Measurements from ENCODE around the gene RPL15.
"Not testable (repeated sequence)": the region's sequence is repeated elsewhere in the genome, so short reads cannot be mapped to it uniquely, and the experiment has no call there.

Gene RPL15

DNA sequence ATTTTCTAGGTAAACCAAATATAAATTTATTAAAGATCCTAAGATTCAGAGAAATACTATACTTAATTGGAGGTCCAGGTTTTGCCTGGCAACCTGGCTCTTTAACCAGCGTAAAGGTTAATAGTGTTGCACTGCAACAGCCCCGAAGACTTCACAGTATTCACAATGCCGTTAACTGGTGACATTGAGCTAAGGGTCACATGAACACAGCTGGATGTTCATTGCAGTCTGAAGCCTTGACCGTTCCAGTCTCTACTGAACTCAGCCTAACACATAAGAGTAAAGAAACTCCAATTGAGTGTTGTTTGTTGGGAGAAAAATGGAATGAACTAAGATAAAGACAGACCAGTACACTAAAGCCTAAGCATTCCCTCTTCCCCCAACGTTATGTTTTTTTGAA is 27.0 kb upstream of the RPL15 start:
- DNase-seq (ENCODE audit: low spot score) = no peak

DNA sequence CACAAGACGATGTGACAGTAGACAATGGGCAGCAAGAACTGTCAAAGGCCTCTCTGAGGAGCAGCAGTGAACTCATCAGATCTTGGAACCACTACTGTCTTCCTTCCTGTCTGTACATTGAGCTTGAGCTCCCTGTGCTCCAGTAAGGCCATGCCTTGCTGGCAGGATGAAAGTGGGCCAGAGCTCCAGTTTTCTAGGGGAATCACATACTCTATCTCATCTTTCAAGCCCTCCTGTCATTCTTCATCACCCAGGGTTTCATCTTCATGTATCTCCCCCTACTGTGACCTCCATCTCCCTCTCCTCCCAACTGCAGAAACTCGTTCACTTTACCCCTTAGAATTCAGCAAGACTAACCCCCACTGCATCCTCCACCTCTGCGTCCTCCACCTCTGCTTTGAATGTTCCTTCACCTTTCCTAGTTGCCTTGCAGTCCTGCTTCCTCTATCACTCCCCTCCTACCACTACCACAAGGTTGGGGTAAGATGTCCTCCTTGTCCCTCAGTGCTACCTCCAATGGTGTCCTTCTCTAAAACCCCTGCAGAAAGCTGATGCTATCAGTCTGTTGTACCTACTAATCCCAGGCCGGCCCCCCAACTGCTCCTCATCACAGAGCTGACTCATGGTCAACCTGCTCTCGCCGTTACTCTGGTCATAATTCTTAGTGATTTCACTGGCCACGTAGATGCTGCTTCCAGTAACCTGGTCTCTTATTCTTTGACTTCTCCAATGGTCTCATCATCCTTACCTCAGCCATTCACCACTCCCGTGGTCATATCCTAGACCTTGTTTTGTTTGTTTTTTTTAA is 22.5 kb upstream of the RPL15 start:
- DNase-seq (ENCODE audit: low spot score) = no peak

DNA sequence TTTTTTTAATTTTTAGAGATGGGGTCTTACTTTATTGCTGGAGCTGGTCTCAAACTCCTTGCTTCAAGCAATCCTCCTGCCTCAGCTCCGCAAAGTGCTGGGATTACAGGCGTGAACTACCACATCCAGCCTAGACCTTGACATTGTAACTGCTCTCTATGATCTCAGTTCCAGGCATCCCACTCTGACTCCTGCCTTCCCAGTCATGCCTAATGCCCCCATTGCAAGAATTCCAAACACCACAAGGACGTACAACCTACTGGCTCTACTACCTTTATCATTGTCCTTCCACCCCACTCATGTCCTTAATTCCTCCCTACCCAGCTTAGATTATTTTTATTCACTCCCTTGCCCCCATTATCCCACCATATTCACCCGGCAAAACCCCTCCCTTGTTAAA is 21.8 kb upstream of the RPL15 start:
- DNase-seq (ENCODE audit: low spot score) = no peak

DNA sequence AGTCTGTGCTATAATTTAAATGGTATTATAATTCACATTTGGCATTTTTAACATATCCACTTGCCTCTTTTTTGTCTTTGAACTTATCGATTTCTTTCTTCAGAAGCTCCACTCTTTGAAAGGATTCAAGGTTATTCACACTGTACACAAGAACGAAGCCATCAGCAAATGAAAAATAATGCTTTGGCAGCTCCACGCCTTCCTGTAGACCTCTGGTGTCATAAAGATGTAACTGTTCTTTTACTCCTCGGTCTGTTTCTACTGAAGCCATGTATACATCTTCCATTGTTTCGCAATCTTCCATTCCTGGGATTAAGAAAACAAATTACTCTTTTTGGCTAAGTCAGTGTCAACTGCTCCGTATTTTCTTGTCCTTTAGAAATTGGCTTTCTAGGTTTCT is 16.2 kb upstream of the RPL15 start:
- no peak for DNase-seq (ENCODE audit: low spot score)

DNA sequence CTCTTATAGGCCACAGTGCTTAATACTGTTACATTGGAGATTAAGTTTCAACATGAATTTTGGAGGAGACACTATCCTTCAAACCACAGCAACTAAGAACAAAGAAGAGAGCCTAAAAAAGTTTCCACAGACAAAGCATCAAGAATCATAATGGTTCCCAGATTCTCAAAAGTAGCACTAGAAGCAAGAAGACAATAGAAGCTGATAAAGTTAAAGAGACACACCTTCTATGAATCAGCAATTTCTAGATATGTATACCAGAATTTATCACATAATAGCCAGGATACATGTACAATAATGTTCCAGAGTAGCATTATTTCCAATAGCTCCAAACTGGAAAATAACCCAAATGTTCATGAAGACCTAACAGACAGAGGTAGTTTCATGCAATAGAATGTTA is 12.4 kb upstream of the RPL15 start:
- no peak for DNase-seq (ENCODE audit: low spot score)

DNA sequence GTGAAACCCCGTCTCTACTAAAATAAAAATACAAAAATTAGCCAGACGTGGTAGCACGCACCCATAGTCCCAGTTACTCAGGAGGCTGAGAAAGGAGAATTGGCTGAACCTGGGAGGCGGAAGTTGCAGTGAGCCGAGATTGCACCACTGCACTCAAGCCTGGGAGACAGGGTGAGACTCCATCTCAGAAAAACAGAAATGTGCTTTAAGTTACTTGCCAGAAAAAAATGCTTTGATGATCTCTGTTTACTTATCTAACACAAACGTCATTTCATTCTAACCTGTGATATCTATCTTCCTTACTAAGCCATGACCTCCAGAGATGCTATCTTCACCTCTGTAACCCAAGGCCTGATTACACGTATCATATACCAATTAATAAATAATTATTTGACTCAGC is 7.6 kb upstream of the RPL15 start:
- DNase-seq (ENCODE audit: low spot score) = no peak

DNA sequence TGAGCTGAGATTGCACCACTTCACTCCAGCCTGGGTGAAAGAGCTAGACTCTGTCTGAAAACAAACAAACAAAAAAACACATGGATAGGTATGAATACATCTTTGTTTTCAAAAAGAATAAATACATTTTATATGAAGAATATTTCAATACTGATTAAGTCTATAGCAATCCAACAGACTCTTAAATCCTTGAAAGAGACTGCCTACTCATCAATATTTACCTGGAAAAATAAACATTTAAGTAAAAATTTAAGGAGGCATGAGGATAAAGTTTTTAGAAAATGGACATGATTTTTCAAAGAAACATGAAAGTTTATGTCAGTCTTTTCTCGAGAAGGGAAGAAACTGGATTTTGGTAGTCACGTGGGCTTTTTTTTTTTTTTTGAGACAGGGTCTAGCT is 5.5 kb upstream of the RPL15 start:
- no peak for DNase-seq (ENCODE audit: low spot score)

DNA sequence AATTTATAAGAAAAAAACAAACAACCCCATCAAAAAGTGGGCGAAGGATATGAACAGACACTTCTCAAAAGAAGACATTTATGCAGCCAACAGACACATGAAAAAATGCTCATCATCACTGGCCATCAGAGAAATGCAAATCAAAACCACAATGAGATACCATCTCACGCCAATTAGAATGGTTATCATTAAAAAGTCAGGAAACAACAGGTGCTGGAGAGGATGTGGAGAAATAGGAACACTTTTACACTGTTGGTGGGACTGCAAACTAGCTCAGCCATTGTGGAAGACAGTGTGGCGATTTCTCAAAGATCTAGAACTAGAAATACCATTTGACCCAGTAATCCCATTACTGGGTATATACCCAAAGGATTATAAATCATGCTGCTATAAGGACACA is 4.6 kb upstream of the RPL15 start:
- DNase-seq (ENCODE audit: low spot score) = not testable (repeated sequence)

DNA sequence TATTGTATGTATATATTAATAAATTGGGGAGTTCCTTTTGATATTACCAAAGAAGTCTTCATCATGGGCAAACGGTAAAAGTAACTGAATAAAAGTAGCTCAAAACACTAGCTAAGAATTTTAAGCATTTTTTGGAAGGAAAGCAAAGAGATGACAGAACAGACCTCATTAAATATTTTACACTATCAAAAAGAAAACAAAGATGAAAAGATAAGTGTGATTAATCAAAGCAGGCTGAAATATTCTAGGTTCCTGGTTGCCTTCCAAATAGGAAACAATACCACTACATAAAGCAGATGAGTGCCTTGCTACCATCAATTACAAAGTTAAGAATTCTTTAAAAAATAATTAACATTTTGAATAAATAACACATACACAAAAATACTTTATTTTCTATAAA is 3.8 kb upstream of the RPL15 start:
- no peak for DNase-seq (ENCODE audit: low spot score)

DNA sequence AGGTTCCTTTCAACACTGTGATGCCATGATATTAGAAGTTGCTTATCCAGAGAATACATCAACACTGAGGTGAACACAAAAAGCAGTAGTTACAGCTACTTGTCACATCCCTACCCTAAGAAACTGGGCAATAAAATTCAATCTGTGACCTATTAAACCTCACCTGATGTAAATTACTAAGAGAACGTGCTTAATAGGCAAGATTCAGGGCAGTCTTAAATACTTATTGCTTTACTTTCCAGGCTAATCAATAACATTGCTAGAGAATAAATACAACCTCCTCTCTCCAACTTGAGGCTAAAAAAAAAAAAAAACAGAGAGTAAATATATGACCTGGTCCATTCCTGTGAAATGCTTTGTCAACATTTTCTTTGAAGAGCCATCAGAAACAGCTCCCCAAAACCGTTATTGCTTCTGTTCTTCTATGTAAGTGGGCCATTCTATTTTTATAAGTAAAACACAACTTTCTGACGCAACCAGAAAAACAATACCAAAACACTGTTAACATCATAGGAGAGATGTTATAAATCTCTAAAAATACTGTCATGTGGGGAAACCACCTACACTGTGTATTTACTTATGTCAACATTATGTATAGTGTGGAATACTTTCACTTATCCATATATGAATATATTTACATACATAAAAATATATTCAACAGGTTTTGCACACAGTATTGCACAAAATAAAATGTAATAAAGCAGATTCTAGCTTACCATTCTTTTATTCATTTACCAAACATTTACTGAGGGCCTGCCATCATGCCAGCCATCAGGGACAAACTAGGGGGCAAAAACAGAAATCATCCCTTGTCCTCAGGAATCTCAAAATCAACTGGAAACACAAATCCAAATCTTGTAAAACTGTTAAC is 2.8 kb upstream of the RPL15 start:
- no peak for DNase-seq (ENCODE audit: low spot score)

DNA sequence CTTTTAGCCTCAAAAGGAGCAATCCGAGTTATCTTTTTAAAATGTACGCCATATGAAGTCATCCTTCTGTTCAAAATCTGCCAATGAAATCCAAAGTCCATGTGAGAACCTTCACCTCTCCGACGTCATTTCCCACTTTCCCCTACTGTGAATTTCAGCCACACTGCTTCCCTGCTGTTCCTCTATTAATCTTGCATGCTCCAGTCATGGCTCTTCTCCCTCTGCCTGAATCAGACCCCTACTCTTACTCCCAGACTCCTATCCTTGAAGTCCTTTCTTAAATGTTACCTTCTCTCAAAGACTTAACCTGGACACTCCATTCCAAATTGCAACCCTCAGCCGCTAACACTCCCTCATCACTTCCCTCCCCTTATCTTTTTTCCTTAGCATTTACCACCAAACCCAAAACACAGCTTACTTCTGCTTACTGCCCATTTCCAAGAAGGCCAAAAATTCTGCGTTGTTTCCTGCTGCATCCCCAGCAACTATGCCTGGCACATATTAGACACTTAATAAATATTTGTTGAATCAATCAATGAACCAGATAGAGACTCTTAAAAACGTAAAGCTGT is 1.3 kb upstream of the RPL15 start:
- no peak for DNase-seq (ENCODE audit: low spot score)

DNA sequence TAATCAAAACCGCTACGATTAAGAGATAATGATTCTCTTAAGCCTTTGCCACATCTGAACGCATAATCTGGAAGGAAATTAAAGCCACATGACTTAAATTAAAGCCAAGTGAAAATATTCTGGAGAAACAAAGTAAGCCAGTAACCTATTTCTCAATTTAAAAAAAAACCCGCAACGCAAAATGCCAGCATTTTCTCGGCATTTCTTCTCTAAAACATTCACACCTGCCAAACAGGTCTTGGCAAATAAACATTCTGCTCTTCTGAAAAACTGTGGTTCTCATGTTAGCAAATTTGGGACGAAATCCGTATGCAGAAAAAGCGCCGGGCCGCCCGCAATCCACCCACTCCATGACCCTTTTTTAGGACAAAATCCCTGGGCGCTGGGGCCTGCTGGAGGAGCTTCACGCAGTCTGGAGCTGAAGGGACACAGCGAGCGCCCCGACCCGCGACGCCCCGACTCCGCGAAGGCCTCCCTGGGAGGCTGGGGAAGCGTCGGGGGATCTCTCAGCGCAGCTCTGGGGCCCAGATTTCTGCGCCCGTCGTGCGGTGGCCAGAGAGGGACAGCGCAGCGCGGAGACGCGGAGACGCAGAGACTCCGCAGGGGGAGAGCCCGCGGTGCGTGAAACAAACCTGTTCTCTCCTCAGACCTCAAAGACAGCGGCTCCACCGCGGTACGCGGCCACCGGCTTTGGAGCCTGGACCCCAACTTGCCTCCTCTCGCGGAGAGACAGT is 613 bp upstream of the RPL15 start:
- peak; percentile 59 for DNase-seq (ENCODE audit: low spot score)

DNA sequence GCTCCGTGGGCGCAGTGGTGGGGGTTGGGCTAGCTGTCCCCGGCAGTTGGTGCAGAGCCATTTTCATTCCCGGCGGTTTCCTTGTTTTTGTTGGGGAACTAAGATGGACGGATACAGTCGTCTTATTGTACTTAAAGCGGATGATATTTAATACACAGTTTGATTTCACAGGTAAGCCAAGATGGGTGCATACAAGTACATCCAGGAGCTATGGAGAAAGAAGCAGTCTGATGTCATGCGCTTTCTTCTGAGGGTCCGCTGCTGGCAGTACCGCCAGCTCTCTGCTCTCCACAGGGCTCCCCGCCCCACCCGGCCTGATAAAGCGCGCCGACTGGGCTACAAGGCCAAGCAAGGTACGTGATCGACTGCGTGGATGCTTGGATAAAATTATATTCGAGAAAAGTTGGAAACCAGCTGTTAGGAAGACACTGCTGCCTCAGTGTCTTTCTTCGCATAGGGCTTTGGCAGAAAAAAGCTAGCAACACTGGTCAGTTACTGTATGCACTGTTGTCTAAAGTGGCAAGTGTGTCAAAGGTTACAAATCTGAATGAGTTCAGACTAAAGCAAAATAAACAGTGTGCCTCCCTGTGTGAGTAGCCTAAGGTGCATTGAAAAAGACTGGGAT is 859 bp downstream of the RPL15 start:
- DNase-seq (ENCODE audit: low spot score) = not testable (repeated sequence)

DNA sequence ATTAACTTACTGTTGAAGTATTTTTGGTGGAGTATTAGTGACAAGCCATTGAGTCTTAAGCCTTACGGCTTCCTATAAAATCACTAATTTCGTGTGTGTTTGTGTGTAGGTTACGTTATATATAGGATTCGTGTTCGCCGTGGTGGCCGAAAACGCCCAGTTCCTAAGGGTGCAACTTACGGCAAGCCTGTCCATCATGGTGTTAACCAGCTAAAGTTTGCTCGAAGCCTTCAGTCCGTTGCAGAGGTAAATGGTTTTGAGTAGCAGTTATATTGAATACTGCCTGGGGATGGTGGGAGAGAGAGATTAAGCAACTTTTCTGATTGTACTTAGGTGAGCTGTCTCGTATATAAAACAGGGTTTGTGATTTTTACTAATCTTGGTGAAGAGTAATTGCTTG is 1.4 kb downstream of the RPL15 start:
- not testable (repeated sequence) for DNase-seq (ENCODE audit: low spot score)

DNA sequence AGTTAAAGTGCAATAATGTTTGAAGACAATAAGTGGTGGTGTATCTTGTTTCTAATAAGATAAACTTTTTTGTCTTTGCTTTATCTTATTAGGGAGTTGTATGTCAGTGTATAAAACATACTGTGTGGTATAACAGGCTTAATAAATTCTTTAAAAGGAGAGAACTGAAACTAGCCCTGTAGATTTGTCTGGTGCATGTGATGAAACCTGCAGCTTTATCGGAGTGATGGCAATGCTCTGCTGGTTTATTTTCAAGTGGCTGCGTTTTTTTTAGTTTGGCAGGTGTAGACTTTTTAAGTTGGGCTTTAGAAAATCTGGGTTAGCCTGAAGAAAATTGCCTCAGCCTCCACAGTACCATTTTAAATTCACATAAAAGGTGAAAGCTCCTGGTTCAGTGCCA is 2.7 kb downstream of the RPL15 start:
- no peak for DNase-seq (ENCODE audit: low spot score)

DNA sequence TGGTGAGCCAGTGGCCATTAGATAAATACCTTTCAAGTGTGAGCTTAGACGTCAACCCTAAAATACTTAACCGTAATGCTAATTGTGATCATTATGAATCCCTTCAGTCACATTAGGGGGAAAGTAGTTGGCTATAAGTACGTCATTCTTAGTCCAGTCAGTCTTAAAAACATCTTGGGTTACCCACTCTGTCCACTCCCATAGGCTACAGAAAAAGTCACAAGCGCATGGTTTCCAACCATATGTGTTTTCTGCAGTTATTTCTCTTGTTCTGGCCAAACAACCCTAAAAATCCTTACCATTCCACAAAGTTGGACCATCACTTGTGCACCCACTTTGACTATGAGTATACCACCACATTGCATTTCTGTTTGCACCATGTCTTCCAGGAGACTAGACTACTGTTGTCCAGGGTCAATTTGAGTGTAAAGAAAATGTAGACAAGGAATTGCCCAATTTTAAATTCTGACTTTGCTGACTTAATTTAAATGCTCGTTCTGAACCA is 3.3 kb downstream of the RPL15 start:
- no peak for DNase-seq (ENCODE audit: low spot score)

DNA sequence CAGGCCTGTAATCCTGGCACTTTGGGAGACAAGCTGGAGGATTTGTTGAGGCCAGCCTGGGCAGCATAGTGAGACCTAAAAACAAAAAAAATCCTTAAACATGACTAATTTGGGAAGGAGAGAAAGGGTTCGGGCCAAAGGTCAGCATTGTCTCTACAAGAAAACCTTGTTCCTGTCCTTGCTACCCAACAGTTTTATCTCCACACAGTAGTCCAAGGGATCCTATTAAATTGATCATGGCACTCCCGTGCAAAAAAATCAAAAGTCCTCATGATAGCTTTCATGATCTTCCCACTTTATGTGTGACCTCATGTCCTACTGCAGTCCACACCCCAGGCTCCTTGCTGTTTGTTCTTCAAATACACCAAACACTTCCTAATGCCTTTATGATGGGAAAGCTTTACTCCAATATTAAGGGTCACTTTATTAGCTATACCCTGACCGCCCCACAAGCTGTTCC is 4.2 kb downstream of the RPL15 start:
- no peak for DNase-seq (ENCODE audit: low spot score)

DNA sequence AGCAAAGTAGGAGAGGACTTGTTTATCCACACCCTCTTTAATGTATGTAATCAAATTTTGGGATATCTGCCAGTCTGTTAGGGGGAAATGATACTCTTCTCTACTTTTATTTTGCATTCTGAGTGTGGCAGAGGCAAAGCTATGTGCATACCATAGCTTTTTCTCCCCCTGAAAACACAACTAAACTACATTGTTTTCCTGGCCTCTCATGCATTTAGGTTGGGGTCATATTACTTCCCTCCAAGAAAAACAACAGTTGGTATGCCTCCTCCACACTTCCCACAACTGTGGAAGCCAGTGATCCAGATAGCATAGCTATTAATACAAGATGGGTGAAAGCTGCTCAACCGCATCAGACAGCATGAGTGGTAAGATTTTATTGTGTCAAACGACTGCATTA is 6.9 kb downstream of the RPL15 start:
- peak; percentile 38 for DNase-seq (ENCODE audit: low spot score)

DNA sequence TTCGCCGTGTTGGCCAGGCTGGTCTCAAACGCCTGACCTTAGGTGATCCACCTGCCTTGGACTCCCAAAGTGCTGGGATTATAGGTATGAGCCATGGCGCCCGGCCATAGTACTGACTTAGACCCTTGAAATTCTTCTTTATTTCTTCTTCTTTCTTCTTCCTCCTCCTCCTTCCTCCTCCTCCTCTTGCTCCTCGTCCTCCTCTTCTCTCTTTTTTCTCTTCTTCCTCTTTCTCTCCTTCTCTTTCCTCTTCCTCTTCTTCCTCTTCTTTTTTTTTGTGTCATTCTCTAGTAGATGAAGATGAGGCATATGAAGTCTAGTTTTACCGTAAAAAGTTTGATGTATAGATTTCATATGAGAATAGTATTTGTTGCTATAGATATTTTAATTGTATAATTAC is 9.3 kb downstream of the RPL15 start:
- no peak for DNase-seq (ENCODE audit: low spot score)

DNA sequence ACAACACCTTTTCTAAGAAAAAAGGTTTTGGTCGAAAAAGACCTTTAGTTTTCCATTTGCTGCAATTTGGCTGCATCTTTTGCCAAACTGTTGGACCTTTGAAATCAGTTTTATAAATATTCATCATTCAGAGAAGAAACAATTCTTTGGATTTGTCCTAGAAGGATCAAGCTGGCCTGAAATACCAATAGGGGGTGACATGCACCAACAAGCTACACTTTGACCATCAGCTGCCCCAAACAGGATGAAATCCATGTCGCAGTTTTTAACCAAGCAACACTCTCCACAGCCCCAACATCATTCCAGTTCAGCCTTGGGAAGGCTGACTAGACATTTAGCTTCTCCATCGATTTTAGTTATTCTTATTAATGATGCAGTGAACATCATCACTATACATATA is 9.8 kb downstream of the RPL15 start:
- DNase-seq (ENCODE audit: low spot score) = no peak

DNA sequence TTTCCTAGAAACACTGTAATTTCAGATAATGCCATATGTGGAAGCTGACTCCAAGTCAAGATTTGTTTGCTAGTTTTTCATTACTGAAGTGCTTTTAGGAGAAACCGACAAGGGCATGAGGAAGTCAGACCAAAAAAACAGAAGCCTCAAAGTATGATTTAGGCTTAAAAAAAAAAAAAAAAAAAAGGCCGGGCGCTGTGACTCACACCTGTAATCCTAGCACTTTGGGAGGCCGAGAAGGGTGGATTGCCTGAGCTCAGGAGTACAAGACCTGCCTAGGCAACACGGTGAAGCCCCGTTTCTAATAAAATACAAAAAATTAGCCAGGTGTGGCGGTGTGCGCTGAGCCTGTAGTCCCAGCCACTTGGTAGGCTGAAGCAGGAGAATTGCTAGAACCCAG is 11.6 kb downstream of the RPL15 start:
- no peak for DNase-seq (ENCODE audit: low spot score)

DNA sequence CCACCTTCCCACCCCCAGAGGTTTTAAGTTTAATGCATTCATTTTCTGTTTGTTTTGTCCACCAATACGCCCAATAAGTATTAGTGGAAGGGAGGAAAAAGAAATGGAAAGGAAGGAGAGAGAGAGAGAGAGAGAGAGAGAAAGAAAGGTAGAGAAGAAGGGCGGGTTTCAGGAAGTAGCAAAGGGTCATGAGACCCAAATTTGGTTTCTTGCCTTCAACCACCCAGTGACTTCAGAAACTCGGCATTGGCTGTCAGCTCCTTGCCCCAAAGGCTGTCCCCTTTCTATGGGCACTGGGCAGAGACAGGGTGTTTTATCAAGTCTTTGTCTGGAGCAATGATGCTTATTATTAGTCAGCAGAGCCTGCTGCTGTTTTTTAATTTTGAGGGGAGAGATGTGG is 14.7 kb downstream of the RPL15 start:
- DNase-seq (ENCODE audit: low spot score) = no peak

All from iPS-NIHi11 (cell line).